ENCODE measurements around the gene CENPA. TPM values are rescaled to one million over a fixed set of nuclear protein-coding genes. Genes with fewer than 3 reads are reported as not detected.
"Not testable (repeated sequence)": the region's sequence is repeated elsewhere in the genome, so short reads cannot be mapped to it uniquely, and the experiment has no call there.

The CENPA gene
- total RNA-seq (2014; rRNA removed; shearing (Covaris generic)) = 35.8 and 44.3 TPM in 2 replicates

GRCh38 chr2:26785431-26786206 is at the start of gene CENPA:
CENPA (plus strand) TSS chr2:26786056; CDS start chr2:26786197, 141 bp downstream.
- peak; percentile 100 for DNase-seq (ENCODE audit: low spot score)

- DNase-seq (ENCODE audit: low spot score) = no peak
Measured at GRCh38 chr2:26737221-26737620, 48.6 kb upstream of the CENPA start.

GRCh38 chr2:26738481-26738880 is 47.4 kb upstream of the CENPA start:
- DNase-seq (ENCODE audit: low spot score) = no peak

- DNase-seq (ENCODE audit: low spot score) = no peak
Measured at GRCh38 chr2:26739514-26739913, 46.3 kb upstream of the CENPA start.

GRCh38 chr2:26740346-26740745 is 45.5 kb upstream of the CENPA start:
- no peak for DNase-seq (ENCODE audit: low spot score)

GRCh38 chr2:26740890-26741302 is 45.0 kb upstream of the CENPA start:
- no peak for DNase-seq (ENCODE audit: low spot score)

- DNase-seq (ENCODE audit: low spot score) = no peak
Measured at GRCh38 chr2:26742048-26742770, 43.6 kb upstream of the CENPA start.

GRCh38 chr2:26743852-26744251 is 42.0 kb upstream of the CENPA start:
- no peak for DNase-seq (ENCODE audit: low spot score)

GRCh38 chr2:26744953-26745352 is 40.9 kb upstream of the CENPA start:
- DNase-seq (ENCODE audit: low spot score) = no peak

- DNase-seq (ENCODE audit: low spot score) = peak; percentile 78
Measured at GRCh38 chr2:26745609-26746327, 40.1 kb upstream of the CENPA start.

- no peak for DNase-seq (ENCODE audit: low spot score)
Measured at GRCh38 chr2:26746934-26747333, 38.9 kb upstream of the CENPA start.

GRCh38 chr2:26749787-26750420 is 36.0 kb upstream of the CENPA start:
- DNase-seq (ENCODE audit: low spot score) = not testable (repeated sequence)

GRCh38 chr2:26750467-26750866 is 35.4 kb upstream of the CENPA start:
- not testable (repeated sequence) for DNase-seq (ENCODE audit: low spot score)

GRCh38 chr2:26752656-26753055 is 33.2 kb upstream of the CENPA start:
- no peak for DNase-seq (ENCODE audit: low spot score)

GRCh38 chr2:26754539-26754938 is 31.3 kb upstream of the CENPA start:
- DNase-seq (ENCODE audit: low spot score) = no peak

GRCh38 chr2:26754972-26755670 is 30.7 kb upstream of the CENPA start:
- no peak for DNase-seq (ENCODE audit: low spot score)

GRCh38 chr2:26756337-26756736 is 29.5 kb upstream of the CENPA start:
- no peak for DNase-seq (ENCODE audit: low spot score)

GRCh38 chr2:26757873-26758789 is 27.7 kb upstream of the CENPA start:
- DNase-seq (ENCODE audit: low spot score) = peak; percentile 100

GRCh38 chr2:26758790-26759321 is 27.0 kb upstream of the CENPA start:
- peak; percentile 52 for DNase-seq (ENCODE audit: low spot score)

- no peak for DNase-seq (ENCODE audit: low spot score)
Measured at GRCh38 chr2:26759845-26760244, 26.0 kb upstream of the CENPA start.

All from A172 (cell line).